Measurements from ENCODE around the gene SLC9A1. TPM values are rescaled to one million over a fixed set of nuclear protein-coding genes. Genes with fewer than 3 reads are reported as not detected.

Gene SLC9A1
- total and polyA plus RNA-seq, 4 donors, result 5.9 to 24.5 (median 15.4) TPM

DNA sequence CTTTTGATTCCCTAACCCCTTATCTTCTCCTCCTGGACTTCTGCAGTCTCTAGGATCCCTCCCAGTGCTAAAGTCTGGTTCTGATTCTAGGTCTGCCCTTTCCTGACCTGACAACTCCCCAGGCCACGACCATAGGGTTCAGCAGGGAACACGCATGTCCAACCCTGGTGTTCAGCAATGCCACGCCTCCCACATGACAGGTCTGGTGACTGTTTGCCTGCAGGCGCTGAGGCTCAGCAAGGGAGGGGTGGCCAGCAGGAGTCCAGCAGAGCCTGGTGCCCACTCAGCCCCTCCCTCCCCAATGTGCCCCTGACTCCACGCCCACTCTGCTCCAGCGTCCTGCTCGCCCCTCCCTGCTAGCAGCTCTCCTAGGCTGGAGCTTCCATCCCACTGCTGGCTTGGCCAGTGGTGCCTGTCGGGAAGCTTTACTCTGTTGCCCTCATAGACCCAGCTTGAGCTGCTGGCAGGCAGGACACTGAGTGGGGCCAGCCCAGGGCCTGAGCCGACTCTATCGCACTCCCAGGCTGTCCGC, 17.3 kb downstream of the SLC9A1 start:
- DNase-seq (ENCODE audit: low read depth in 4 of 6, low spot score in 6 of 6), result no peak
- H3K4me1 ChIP-seq (ENCODE audit: control insufficient read depth, insufficient read depth, low read length), result peaks cover 33% of the 10 kb centered on the region

DNA sequence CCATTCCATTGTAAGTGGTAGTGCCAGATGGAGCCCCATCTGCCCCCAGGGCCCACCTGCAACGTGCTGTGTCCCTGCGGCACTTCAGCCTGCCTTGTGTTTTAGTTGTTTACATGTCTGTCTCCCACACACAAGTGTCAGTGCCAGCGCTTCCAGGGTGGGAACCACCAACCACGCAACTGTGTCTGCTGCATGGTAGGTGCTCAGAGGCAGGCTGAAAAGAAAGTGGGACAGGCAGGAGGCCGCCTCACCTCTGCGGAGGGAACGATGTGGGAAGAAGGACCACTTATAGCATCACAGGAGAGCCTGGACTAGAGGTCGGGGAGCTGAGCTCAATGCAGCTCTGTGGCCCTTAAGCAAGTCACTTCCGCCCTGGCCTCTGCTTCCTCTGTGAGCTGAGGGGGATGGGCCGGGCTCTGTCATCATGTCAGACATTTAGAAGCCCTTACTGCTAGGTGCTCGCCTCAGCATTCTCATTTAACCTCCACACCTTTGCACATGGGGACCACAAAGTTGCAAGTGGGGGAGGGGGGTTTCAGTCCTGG, 17.9 kb downstream of the SLC9A1 start:
- H3K27me3 ChIP-seq (ENCODE audit: control insufficient read depth, insufficient read depth, low read length), result no peaks in the 10 kb centered on the region
- peak in 1 of 6 donors; percentile 63 for DNase-seq (ENCODE audit: low read depth in 4 of 6, low spot score in 6 of 6)
- H3K27ac ChIP-seq (ENCODE audit: low read depth, low read length), result no peak overlapping the region
- H3K36me3 ChIP-seq (ENCODE audit: control insufficient read depth, insufficient read depth, low read length), result peaks cover 12% of the 10 kb centered on the region
- H3K4me1 ChIP-seq (ENCODE audit: control insufficient read depth, insufficient read depth, low read length), result peaks cover 33% of the 10 kb centered on the region
- 72% methylated on average over 7 of the region's 11 CpGs for WGBS (ENCODE audit: insufficient coverage)
- no peaks in the 10 kb centered on the region for H3K9me3 ChIP-seq (ENCODE audit: control insufficient read depth, insufficient read depth, low read length)
- H3K4me3 ChIP-seq (ENCODE audit: low read depth, low read length), result no peak overlapping the region

More for the DNA sequence above, 17.3 kb downstream of the SLC9A1 start:
- Histone ChIP-seq H3K9me3 (ENCODE audit: control insufficient read depth, insufficient read depth, low read length) (no peaks in the 10 kb centered on the region), H3K4me3 (ENCODE audit: low read depth, low read length) (no peak overlapping the region), H3K27me3 (ENCODE audit: control insufficient read depth, insufficient read depth, low read length) (no peaks in the 10 kb centered on the region), H3K27ac (ENCODE audit: low read depth, low read length) (no peak overlapping the region), H3K36me3 (ENCODE audit: control insufficient read depth, insufficient read depth, low read length) (peaks cover 12% of the 10 kb centered on the region)
- WGBS (ENCODE audit: insufficient coverage), result 81% methylated on average over 11 of the region's 11 CpGs

DNA sequence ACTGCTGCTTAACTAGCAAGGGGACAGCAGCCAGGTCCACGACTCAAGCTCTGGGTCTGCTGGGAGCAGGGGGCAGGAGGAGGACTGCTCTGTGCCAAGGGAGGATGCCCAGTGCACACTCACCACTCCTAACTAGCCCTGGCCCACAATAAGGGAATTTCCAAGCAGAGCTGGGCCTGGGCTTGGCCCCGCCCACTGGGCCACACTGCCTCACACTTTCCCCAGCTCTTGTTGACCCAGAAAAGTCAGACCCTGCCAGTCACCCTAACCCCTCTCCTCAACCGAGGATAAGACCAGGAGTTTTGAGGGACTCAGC, 18.7 kb downstream of the SLC9A1 start:
- Histone ChIP-seq H3K9me3 (ENCODE audit: control insufficient read depth, insufficient read depth, low read length) (no peaks in the 10 kb centered on the region), H3K36me3 (ENCODE audit: control insufficient read depth, insufficient read depth, low read length) (peaks cover 10% of the 10 kb centered on the region), H3K27ac (ENCODE audit: low read depth, low read length) (no peak overlapping the region), H3K4me1 (ENCODE audit: control insufficient read depth, insufficient read depth, low read length) (peaks cover 33% of the 10 kb centered on the region), H3K27me3 (ENCODE audit: control insufficient read depth, insufficient read depth, low read length) (no peaks in the 10 kb centered on the region), H3K4me3 (ENCODE audit: low read depth, low read length) (no peak overlapping the region)
- 76% methylated on average over 3 of the region's 3 CpGs for WGBS (ENCODE audit: insufficient coverage)
- no peak for DNase-seq (ENCODE audit: low read depth in 4 of 6, low spot score in 6 of 6)

DNA sequence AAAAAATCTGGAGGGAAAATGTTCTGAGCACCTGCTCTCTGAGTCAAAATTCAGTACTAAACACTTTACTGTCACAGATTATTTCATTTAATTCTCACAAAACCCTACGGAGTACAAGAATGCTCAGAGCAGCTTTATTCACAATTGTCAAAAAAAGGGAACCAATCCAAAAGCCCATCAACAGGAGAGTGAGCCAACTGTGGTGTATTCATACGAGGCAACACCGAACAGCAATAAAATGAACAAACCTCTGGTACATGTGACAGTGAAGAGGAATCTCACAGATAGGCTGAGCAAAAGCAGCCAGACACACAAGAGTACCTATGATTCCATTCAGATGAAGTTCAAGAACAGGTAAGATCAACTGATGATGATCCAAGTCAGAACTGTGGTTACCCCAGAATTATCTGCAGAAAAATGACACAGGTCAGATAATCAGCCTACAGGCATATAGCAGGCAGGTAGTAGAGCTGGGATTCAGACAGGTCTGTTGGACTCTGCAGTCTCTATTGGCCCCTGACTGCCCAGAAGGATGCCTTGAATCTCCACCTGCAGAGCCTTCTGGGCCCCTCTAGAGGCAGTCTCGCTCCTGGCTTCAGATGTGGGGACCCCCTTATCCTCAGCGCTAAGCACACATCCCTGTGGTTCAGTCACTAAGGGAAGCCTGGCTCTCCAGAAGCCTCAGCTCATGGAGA, 19.2 kb downstream of the SLC9A1 start:
- peaks cover 12% of the 10 kb centered on the region for H3K36me3 ChIP-seq (ENCODE audit: control insufficient read depth, insufficient read depth, low read length)
- peaks cover 33% of the 10 kb centered on the region for H3K4me1 ChIP-seq (ENCODE audit: control insufficient read depth, insufficient read depth, low read length)
- no peaks in the 10 kb centered on the region for H3K9me3 ChIP-seq (ENCODE audit: control insufficient read depth, insufficient read depth, low read length)
- no peaks in the 10 kb centered on the region for H3K27me3 ChIP-seq (ENCODE audit: control insufficient read depth, insufficient read depth, low read length)
- DNase-seq (ENCODE audit: low read depth in 4 of 6, low spot score in 6 of 6), result no peak
- no peak overlapping the region for H3K4me3 ChIP-seq (ENCODE audit: low read depth, low read length)
- 47% methylated on average over 3 of the region's 5 CpGs for WGBS (ENCODE audit: insufficient coverage)
- no peak overlapping the region for H3K27ac ChIP-seq (ENCODE audit: low read depth, low read length)

DNA sequence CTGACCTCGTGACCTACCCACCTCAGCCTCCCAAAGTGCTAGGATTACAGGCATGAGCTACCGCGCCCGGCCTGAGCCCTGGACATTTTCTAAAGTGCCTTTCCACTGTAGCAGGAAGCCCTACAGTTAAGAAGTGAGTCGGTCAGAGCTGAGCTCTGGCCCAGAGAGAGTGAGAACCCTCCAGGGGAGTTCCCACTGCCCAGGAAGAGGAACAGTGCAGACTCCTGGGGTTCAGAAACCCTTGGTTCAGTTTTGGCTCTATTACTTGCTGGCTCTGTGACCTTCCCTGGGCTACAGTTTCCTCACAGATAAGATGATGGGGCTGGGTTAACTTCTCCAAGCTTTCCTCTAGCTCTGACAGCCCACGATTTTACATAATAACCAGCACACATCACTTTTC, 20.9 kb downstream of the SLC9A1 start:
- DNase-seq (ENCODE audit: low read depth in 4 of 6, low spot score in 6 of 6), result no peak
- peaks cover 18% of the 10 kb centered on the region for H3K36me3 ChIP-seq (ENCODE audit: control insufficient read depth, insufficient read depth, low read length)
- H3K27me3 ChIP-seq (ENCODE audit: control insufficient read depth, insufficient read depth, low read length), result no peaks in the 10 kb centered on the region
- no peak overlapping the region for H3K4me3 ChIP-seq (ENCODE audit: low read depth, low read length)
- peaks cover 34% of the 10 kb centered on the region for H3K4me1 ChIP-seq (ENCODE audit: control insufficient read depth, insufficient read depth, low read length)
- H3K9me3 ChIP-seq (ENCODE audit: control insufficient read depth, insufficient read depth, low read length), result no peaks in the 10 kb centered on the region
- H3K27ac ChIP-seq (ENCODE audit: low read depth, low read length), result no peak overlapping the region
- 93% methylated on average over 6 of the region's 6 CpGs for WGBS (ENCODE audit: insufficient coverage)

DNA sequence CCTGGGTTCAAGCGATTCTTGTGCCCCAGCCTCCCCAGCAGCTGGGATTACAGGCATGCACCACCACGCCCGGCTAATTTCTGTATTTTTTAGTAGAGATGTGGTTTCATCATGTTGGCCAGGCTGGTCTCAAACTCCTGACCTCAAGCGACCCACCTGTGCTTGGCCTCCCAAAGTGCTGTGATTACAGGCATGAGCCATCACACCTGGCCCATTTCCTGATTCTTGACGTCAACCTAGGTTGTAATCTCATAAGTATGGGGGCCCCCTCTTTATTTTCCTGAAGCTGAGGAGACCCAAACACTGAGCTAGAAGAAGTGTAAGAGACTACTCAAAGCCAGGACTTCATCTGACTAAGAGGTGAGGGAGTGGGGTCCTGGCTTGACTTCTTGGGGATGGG, 21.8 kb downstream of the SLC9A1 start:
- Histone ChIP-seq H3K36me3 (ENCODE audit: control insufficient read depth, insufficient read depth, low read length) (peaks cover 19% of the 10 kb centered on the region), H3K9me3 (ENCODE audit: control insufficient read depth, insufficient read depth, low read length) (no peaks in the 10 kb centered on the region), H3K27ac (ENCODE audit: low read depth, low read length) (no peak overlapping the region), H3K4me1 (ENCODE audit: control insufficient read depth, insufficient read depth, low read length) (peaks cover 26% of the 10 kb centered on the region), H3K4me3 (ENCODE audit: low read depth, low read length) (no peak overlapping the region), H3K27me3 (ENCODE audit: control insufficient read depth, insufficient read depth, low read length) (no peaks in the 10 kb centered on the region)
- 85% methylated on average over 4 of the region's 5 CpGs for WGBS (ENCODE audit: insufficient coverage)
- no peak for DNase-seq (ENCODE audit: low read depth in 4 of 6, low spot score in 6 of 6)

DNA sequence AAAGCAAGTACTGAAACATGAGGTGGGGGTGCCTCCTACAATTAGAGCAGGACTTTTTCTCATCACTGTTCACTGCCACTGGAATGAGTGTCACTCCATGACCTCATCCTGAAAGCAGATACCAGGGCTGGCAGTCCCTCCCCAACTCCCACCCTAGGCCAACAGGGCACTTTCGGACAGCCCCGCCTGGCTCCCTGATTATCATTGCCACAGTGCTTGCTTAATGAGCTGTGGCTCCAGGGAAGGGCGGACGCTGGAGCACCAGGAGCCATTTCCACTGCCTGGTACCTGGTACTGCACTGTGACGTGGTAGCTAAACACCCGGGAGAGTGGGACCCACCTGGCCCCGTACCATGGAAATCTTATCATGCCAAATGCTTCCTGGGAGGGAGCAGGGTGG, 22.3 kb downstream of the SLC9A1 start:
- DNase-seq (ENCODE audit: low read depth in 4 of 6, low spot score in 6 of 6), result no peak
- Histone ChIP-seq H3K4me1 (ENCODE audit: control insufficient read depth, insufficient read depth, low read length) (peaks cover 21% of the 10 kb centered on the region), H3K27me3 (ENCODE audit: control insufficient read depth, insufficient read depth, low read length) (no peaks in the 10 kb centered on the region), H3K9me3 (ENCODE audit: control insufficient read depth, insufficient read depth, low read length) (no peaks in the 10 kb centered on the region), H3K4me3 (ENCODE audit: low read depth, low read length) (no peak overlapping the region), H3K27ac (ENCODE audit: low read depth, low read length) (no peak overlapping the region), H3K36me3 (ENCODE audit: control insufficient read depth, insufficient read depth, low read length) (peaks cover 13% of the 10 kb centered on the region)
- 87% methylated on average over 7 of the region's 7 CpGs for WGBS (ENCODE audit: insufficient coverage)

DNA sequence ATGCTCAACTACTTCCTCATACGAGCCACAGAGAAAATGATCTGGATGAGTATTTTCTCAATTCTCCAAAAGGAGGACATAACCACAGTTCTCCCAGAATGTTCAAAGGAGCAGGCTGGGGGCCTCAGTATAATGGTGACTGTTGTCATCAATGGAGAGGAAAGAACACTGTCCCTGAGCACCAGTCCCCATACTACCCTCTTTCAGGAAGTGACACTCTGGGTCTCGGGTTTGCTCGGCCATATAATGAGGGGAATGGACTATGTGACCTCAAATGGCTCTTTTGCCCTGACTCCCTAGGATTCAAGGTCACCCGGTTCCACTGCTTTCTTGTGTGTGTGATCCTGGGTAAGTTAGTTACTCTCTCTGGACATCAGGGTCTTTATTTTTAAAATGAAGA, 22.8 kb downstream of the SLC9A1 start:
- H3K27ac ChIP-seq (ENCODE audit: low read depth, low read length), result no peak overlapping the region
- H3K4me3 ChIP-seq (ENCODE audit: low read depth, low read length), result no peak overlapping the region
- no CpG with 5 or more reads among the region's 4 CpGs for WGBS (ENCODE audit: insufficient coverage)
- no peak for DNase-seq (ENCODE audit: low read depth in 4 of 6, low spot score in 6 of 6)
- H3K4me1 ChIP-seq (ENCODE audit: control insufficient read depth, insufficient read depth, low read length), result peaks cover 20% of the 10 kb centered on the region
- no peaks in the 10 kb centered on the region for H3K9me3 ChIP-seq (ENCODE audit: control insufficient read depth, insufficient read depth, low read length)
- H3K27me3 ChIP-seq (ENCODE audit: control insufficient read depth, insufficient read depth, low read length), result no peaks in the 10 kb centered on the region
- H3K36me3 ChIP-seq (ENCODE audit: control insufficient read depth, insufficient read depth, low read length), result peaks cover 12% of the 10 kb centered on the region

DNA sequence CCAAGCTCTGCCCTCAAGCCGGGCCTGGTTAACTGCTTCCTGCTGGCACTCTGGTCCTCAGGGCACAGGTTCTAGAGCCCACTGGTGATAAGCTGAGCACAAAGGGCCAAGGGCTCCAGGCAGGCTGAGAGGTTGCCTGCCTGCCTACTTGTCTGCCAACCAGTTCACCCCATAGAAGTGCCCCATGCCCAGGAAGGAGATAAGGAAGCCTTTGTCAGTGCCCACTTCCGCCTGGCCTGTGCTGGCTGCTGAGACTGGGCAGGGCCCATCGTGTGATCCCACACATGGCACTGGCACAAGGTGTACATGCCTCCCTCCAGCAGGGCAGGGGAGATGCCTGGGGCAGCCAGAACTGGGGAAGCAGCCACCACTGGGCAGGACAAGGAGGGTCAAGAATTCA, 24.1 kb downstream of the SLC9A1 start:
- DNase-seq (ENCODE audit: low read depth in 4 of 6, low spot score in 6 of 6), result no peak
- Histone ChIP-seq H3K4me1 (ENCODE audit: control insufficient read depth, insufficient read depth, low read length) (peaks cover 6% of the 10 kb centered on the region), H3K27ac (ENCODE audit: low read depth, low read length) (no peak overlapping the region), H3K27me3 (ENCODE audit: control insufficient read depth, insufficient read depth, low read length) (no peaks in the 10 kb centered on the region), H3K4me3 (ENCODE audit: low read depth, low read length) (no peak overlapping the region), H3K36me3 (ENCODE audit: control insufficient read depth, insufficient read depth, low read length) (peaks cover 15% of the 10 kb centered on the region), H3K9me3 (ENCODE audit: control insufficient read depth, insufficient read depth, low read length) (no peaks in the 10 kb centered on the region)
- 80% methylated on average over 3 of the region's 3 CpGs for WGBS (ENCODE audit: insufficient coverage)

DNA sequence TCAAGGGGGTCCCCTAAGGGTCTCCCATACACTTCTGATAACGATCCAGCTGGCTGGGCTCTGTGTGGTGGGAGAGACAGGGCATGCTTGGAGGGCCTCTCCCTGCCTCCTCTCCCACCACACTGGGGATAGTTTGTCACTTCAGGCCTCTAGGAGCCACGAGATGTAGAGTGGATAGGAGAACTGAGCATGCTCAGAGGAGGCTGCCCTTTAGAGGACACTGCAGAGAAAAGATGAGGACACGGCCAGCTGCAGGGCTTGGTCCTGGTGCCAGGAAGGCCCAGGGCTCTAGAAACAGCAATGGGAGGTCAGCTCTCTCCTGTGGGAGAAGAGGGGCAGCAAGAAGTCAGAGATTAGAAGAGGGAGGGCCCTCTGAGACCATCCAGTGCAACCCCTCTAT, 25.7 kb downstream of the SLC9A1 start:
- no peak overlapping the region for H3K27ac ChIP-seq (ENCODE audit: low read depth, low read length)
- 37% methylated on average over 2 of the region's 3 CpGs for WGBS (ENCODE audit: insufficient coverage)

More for the DNA sequence above, 25.7 kb downstream of the SLC9A1 start:
- H3K4me3 ChIP-seq (ENCODE audit: low read depth, low read length), result no peak overlapping the region
- H3K4me1 ChIP-seq (ENCODE audit: control insufficient read depth, insufficient read depth, low read length), result peaks cover 6% of the 10 kb centered on the region
- DNase-seq (ENCODE audit: low read depth in 4 of 6, low spot score in 6 of 6), result no peak
- H3K9me3 ChIP-seq (ENCODE audit: control insufficient read depth, insufficient read depth, low read length), result no peaks in the 10 kb centered on the region
- H3K36me3 ChIP-seq (ENCODE audit: control insufficient read depth, insufficient read depth, low read length), result peaks cover 15% of the 10 kb centered on the region
- no peaks in the 10 kb centered on the region for H3K27me3 ChIP-seq (ENCODE audit: control insufficient read depth, insufficient read depth, low read length)

All from spinal cord (tissue), 10 donors.